ENCODE measurements around the gene VAV2.

- TF ChIP-seq CTCF (IDR thresholded peaks at IDR 0.05) = no peak
- no peak for TF ChIP-seq POLR2A (IDR thresholded peaks at IDR 0.05; ENCODE audit: low read depth)
- no peak for TF ChIP-seq EP300 (IDR thresholded peaks at IDR 0.05)
- TF ChIP-seq POLR2AphosphoS5 (IDR thresholded peaks at IDR 0.05) = no peak
These were observed 45.2 kb downstream of the VAV2 start for GRCh38 chr9:133946840-133947486.

Data from esophagus muscularis mucosa (tissue), 4 donors.